GM12878 (cell line): ENCODE results near the gene DAPK2. TPM values are rescaled to one million over a fixed set of nuclear protein-coding genes. Genes with fewer than 3 reads are reported as not detected.

Source experiments
- ATAC-seq: fragments of 200-7000 bp; cut with Tn5 transposase; 3 replicates; pipeline ENCODE4 v1.9.1; 2020; ENCODE audit warnings: mild to moderate bottlenecking, moderate library complexity
- BruUV-seq: library from RNA; stranded (reverse); fragments of 400-500 nt; replicated peaks from 2 replicates; lab custom pipeline; 2021; lab: Mats Ljungman, UMichigan
- CTCF ChIA-PET: fragments of 300-600 bp; sonication (Branson Sonifier 250); formaldehyde crosslinking; extraction: SDS; loops from one replicate; lab custom pipeline; 2021; ENCODE audit warnings: inconsistent platforms; lab: Yijun Ruan, JAX
- POLR2A ChIA-PET: fragments of 350-600 bp; formaldehyde crosslinking; extraction: SDS; loops from one replicate; lab custom pipeline; 2021; ENCODE audit warnings: inconsistent platforms; lab: Charles Lee
- RAD21 ChIA-PET: fragments of 300-600 bp; sonication (Branson Sonifier 250); formaldehyde crosslinking; loops from one replicate; lab custom pipeline; 2023; ENCODE audit warnings: antibody characterized with exemption; ENCODE audit not compliant: unreplicated experiment; lab: Charles Lee
- SMC1A ChIA-PET: fragments of 300-600 bp; sonication (Branson Sonifier 250); formaldehyde crosslinking; loops from one replicate; lab custom pipeline; 2023; ENCODE audit not compliant: unreplicated experiment, uncharacterized antibody; lab: Charles Lee
- DNase-seq: peaks from one replicate; pipeline ENCODE4 v3.0.0-alpha.2; 2011; ENCODE audit warnings: low read depth, low spot score
- FAIRE-seq: peaks from 3 replicates; lab custom pipeline; 2011; peaks lifted over from hg19 to GRCh38; lab: Jason Lieb, UNC
- H2AFZ ChIP-seq: 2 replicates; pipeline ENCODE4 v1.6.0; 2011; ENCODE audit warnings: low read depth, low read length, control low read depth; ENCODE audit not compliant: control insufficient read depth
- H3K27ac ChIP-seq: 2 replicates; pipeline ENCODE4 v1.5.1; 2011; ENCODE audit warnings: control low read depth; ENCODE audit not compliant: control insufficient read depth, insufficient read depth
- H3K27me3 ChIP-seq, 2 experiments: replicated peaks in 1 of 2; 2 replicates each; pipeline versions ENCODE4 v1.6.0 to v1.6.1; 2011; ENCODE audit warnings: low read length in 1 of 2; ENCODE audit not compliant: control insufficient read depth in 2 of 2, insufficient read depth in 2 of 2
- H3K36me3 ChIP-seq, 2 experiments: 2 replicates each; pipeline ENCODE4 v1.5.1; 2011; ENCODE audit warnings: low read length in 1 of 2; ENCODE audit not compliant: control insufficient read depth in 2 of 2, insufficient read depth in 2 of 2
- H3K4me1 ChIP-seq: 2 replicates; pipeline ENCODE4 v1.6.1; 2011; ENCODE audit warnings: mild to moderate bottlenecking, low read length, moderate library complexity, mixed read lengths; ENCODE audit not compliant: control insufficient read depth, insufficient read depth
- H3K4me2 ChIP-seq: 2 replicates; pipeline ENCODE4 v1.6.0; 2011; ENCODE audit warnings: control low read depth; ENCODE audit not compliant: control insufficient read depth, insufficient read depth
- H3K4me3 ChIP-seq: fragments of 200-600 bp; sonication (generic); 2 replicates; pipeline ENCODE4 v1.5.1; 2016
- H3K79me2 ChIP-seq: 2 replicates; pipeline ENCODE4 v1.6.0; 2011; ENCODE audit warnings: low read length; ENCODE audit not compliant: control insufficient read depth, insufficient read depth
- H3K9ac ChIP-seq: 2 replicates; pipeline ENCODE4 v1.8.0; 2011; ENCODE audit warnings: low read length, control low read depth, mixed read lengths; ENCODE audit not compliant: control insufficient read depth, insufficient read depth
- H3K9me3 ChIP-seq: replicated peaks from 3 replicates; pipeline ENCODE4 v1.5.1; 2011; ENCODE audit warnings: mild to moderate bottlenecking, low read length; ENCODE audit not compliant: control insufficient read depth, insufficient read depth
- H4K20me1 ChIP-seq: 2 replicates; pipeline ENCODE4 v1.6.0; 2011; ENCODE audit not compliant: control insufficient read depth, insufficient read depth
- BHLHE40 ChIP-seq, 2 experiments: fragments of 450-650 bp in 1 of 2; IDR thresholded peaks; 2 replicates each; pipeline ENCODE4 v1.6.1; 2011 to 2017; ENCODE audit warnings: low read depth in 2 of 2, borderline replicate concordance in 1 of 2, improper control_type of control experiment in 1 of 2, low read length in 1 of 2, mild to moderate bottlenecking in 1 of 2
- GATAD2B ChIP-seq: fragments of 450-650 bp; conservative IDR thresholded peaks from 2 replicates; pipeline ENCODE4 v1.6.1; 2017; ENCODE audit warnings: low read depth, mild to moderate bottlenecking, moderate library complexity
- IKZF1 ChIP-seq: fragments of 450-650 bp; conservative IDR thresholded peaks from 2 replicates; pipeline ENCODE4 v1.6.1; 2017; ENCODE audit warnings: antibody characterized with exemption, mild to moderate bottlenecking
- NFIC ChIP-seq: IDR thresholded peaks from 2 replicates; pipeline ENCODE4 v1.6.1; 2012; ENCODE audit warnings: low read depth, mild to moderate bottlenecking, inconsistent platforms, low read length, moderate library complexity
- NRF1 ChIP-seq: conservative IDR thresholded peaks from 2 replicates; pipeline ENCODE4 v1.6.1; 2011; ENCODE audit warnings: mild to moderate bottlenecking, low read depth, low read length, improper control_type of control experiment
- PKNOX1 ChIP-seq: fragments of 450-650 bp; IDR thresholded peaks from 2 replicates; pipeline ENCODE4 v1.6.1; 2016; ENCODE audit warnings: mild to moderate bottlenecking
- POLR2A ChIP-seq: IDR thresholded peaks from 2 replicates; pipeline ENCODE4 v1.6.1; 2011; ENCODE audit warnings: low read depth, mild to moderate bottlenecking, low read length
- RAD51 ChIP-seq: fragments of 450-650 bp; IDR thresholded peaks from 2 replicates; pipeline ENCODE4 v1.6.1; 2016; ENCODE audit warnings: moderate library complexity, mild to moderate bottlenecking, inconsistent platforms
- RELA ChIP-seq: fragments of 450-650 bp; IDR thresholded peaks from 2 replicates; pipeline ENCODE4 v1.8.0; 2014; ENCODE audit warnings: borderline replicate concordance; ENCODE audit not compliant: partially characterized antibody
- SIX5 ChIP-seq: IDR thresholded peaks from 2 replicates; pipeline ENCODE4 v1.6.1; 2011; ENCODE audit warnings: mild to moderate bottlenecking, low read depth, low read length, moderate library complexity; ENCODE audit not compliant: severe bottlenecking
- TCF7 ChIP-seq: IDR thresholded peaks from 2 replicates; pipeline ENCODE4 v1.6.1; 2014; ENCODE audit warnings: antibody characterized with exemption, borderline replicate concordance
- ZBED1 ChIP-seq: IDR thresholded peaks from 2 replicates; pipeline ENCODE4 v1.6.1; 2016; ENCODE audit warnings: borderline replicate concordance
- ZNF622 ChIP-seq: fragments of 450-650 bp; IDR thresholded peaks from 2 replicates; pipeline ENCODE4 v1.6.1; 2017; ENCODE audit warnings: mild to moderate bottlenecking, inconsistent platforms
- WGBS: methylation state at CpG from one replicate; pipeline ENCODE4 v1.1.6; 2016; ENCODE audit warnings: low lambda C conversion rate; ENCODE audit not compliant: insufficient replicate concordance, insufficient coverage; ENCODE audit errors: missing lambda C conversion rate; 5-methylcytosine and 5-hydroxymethylcytosine counted together
- in situ Hi-C: fragments of 300-500 bp; cut with MboI; formaldehyde crosslinking; loops from 9 replicates; pipeline ENCODE4 v1.14.3; 2018; ENCODE audit warnings: mixed read lengths
- intact Hi-C: fragments of 100-400 bp; cut with micrococcal nuclease; formaldehyde crosslinking; loops from one replicate; pipeline ENCODE4 v1.14.2; 2022; ENCODE audit not compliant: unreplicated experiment
- polyA plus RNA-seq, 11 experiments: library from polyadenylated mRNA; depleted of rRNA in 4 of 11; unstranded in 6 of 11; stranded (reverse) in 5 of 11; fragments of >200 nt; fragmentation: Nextera tagmentation in 4 of 11; fragmentation: Illumina TruSeq in 1 of 11; extraction: Ambion mirVana in 4 of 11; extraction: Trizol in 1 of 11; gene quantifications; 1 replicate in 1 of 11; 2 replicates in 10 of 11; pipeline versions ENCODE4 v1.2.1 to v1.2.3, GENCODE V29; 2011 to 2016; ENCODE audit warnings: inconsistent platforms in 2 of 11, missing spikeins in 2 of 11, low read depth in 1 of 11
- total RNA-seq, 4 experiments: library from RNA; depleted of rRNA in 3 of 4; stranded (reverse); fragments of >200 nt in 3 of 4; fragmentation: Illumina TruSeq in 1 of 4; extraction: Trizol in 1 of 4; gene quantifications; 2 replicates each; pipeline versions ENCODE4 v1.2.1 to v1.2.3, GENCODE V29; 2013 to 2021
- TF ChIP-seq, protein P1 (sequence below): fragments of 450-650 bp; conservative IDR thresholded peaks from 2 replicates; pipeline ENCODE4 v1.6.1; 2017; ENCODE audit warnings: mild to moderate bottlenecking, moderate library complexity

DAPK2 gene
- total and polyA plus RNA-seq, 10 of the 15 experiments (the other 5 are each of a cell fraction or from before 2014, with no cell fraction given), result 0.69 to 8.4 (median 4.1) TPM

GRCh38 chr15:64045101-64045435, 1.2 kb downstream of the DAPK2 start:
- H3K9me3 ChIP-seq, result no peaks in the 10 kb centered on the region
- in situ Hi-C loops, result no loop called here
- CTCF ChIA-PET, result interaction anchor here (0.7 to 6.6 kb wide), 30 partner anchors 8 to 443 kb away, joined by 3 to 65 read pairs (median 8); partner anchors contain the start of gene CIAO2A
- TF ChIP-seq NRF1 (no peak), TCF7 (no peak), SIX5 (no peak), IKZF1 (no peak), GATAD2B (no peak), POLR2A (no peak), ZNF622 (no peak), BHLHE40 (IDR thresholded peaks at IDR 0.05; ENCODE audit: borderline replicate concordance in 1 of 2, low read depth in 2 of 2, low read length in 1 of 2) (no peak), PKNOX1 (no peak), NFIC (no peak), RAD51 (no peak), RELA (no peak), ZBED1 (no peak)
- TF ChIP-seq, protein P1, sequence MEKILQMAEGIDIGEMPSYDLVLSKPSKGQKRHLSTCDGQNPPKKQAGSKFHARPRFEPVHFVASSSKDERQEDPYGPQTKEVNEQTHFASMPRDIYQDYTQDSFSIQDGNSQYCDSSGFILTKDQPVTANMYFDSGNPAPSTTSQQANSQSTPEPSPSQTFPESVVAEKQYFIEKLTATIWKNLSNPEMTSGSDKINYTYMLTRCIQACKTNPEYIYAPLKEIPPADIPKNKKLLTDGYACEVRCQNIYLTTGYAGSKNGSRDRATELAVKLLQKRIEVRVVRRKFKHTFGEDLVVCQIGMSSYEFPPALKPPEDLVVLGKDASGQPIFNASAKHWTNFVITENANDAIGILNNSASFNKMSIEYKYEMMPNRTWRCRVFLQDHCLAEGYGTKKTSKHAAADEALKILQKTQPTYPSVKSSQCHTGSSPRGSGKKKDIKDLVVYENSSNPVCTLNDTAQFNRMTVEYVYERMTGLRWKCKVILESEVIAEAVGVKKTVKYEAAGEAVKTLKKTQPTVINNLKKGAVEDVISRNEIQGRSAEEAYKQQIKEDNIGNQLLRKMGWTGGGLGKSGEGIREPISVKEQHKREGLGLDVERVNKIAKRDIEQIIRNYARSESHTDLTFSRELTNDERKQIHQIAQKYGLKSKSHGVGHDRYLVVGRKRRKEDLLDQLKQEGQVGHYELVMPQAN, result no peak
- TF ChIP-seq, all 136 proteins: peak for 0
- Histone ChIP-seq H3K9ac (peak overlapping the region; percentile 31), H2AFZ (no peak overlapping the region), H3K4me1 (peaks cover 36% of the 10 kb centered on the region), H3K27ac (peak overlapping the region; percentile 55), H3K4me2 (peak overlapping the region; percentile 56), H4K20me1 (no peaks in the 10 kb centered on the region), H3K36me3 (no peaks in the 10 kb centered on the region), H3K79me2 (peaks cover 35% of the 10 kb centered on the region), H3K4me3 (peak overlapping the region; percentile 69), H3K27me3 (no peaks in the 10 kb centered on the region)
- DNase-seq (no peak), ATAC-seq (peak; percentile 8), FAIRE-seq (peak; percentile 13)
- RAD21 ChIA-PET, result interaction anchor here (0.8 to 8.3 kb wide), 29 partner anchors 8 to 436 kb away, joined by 3 to 104 read pairs (median 5); no protein-coding TSS in a partner anchor
- 46% methylated on average over 5 of the region's 5 CpGs for WGBS
- intact Hi-C loops, result loop anchor here (2.0 to 5.0 kb wide), 4 partner anchors 34 to 293 kb away; no protein-coding TSS in a partner anchor
- POLR2A ChIA-PET, result interaction anchor here (0.9 to 4.2 kb wide), 7 partner anchors 14 to 293 kb away, joined by 3 to 19 read pairs (median 4); no protein-coding TSS in a partner anchor
- SMC1A ChIA-PET, result interaction anchor here (0.9 to 8.9 kb wide), 26 partner anchors 10 to 435 kb away, joined by 3 to 79 read pairs (median 5); no protein-coding TSS in a partner anchor
- BruUV-seq, result no TSS peak
